Stomach (tissue), 9 donors: ENCODE results near the gene CMIP. TPM values are rescaled to one million over a fixed set of nuclear protein-coding genes. Genes with fewer than 3 reads are reported as not detected.

Source experiments
- DNase-seq, 2 donors: peaks; one replicate each; pipeline versions ENCODE4 v3.0.0 to v3.0.0-alpha.2; 2013 to 2019
- H3K27ac ChIP-seq, 5 donors: fragments of 200-600 bp in 4 of 5; sonication (generic) in 4 of 5; one replicate each; pipeline ENCODE4 v1.5.1; 2013 to 2019; ENCODE audit warnings: mild to moderate bottlenecking in 1 of 5, moderate library complexity in 1 of 5
- H3K27me3 ChIP-seq, 3 donors: fragments of 200-600 bp; sonication (generic); one replicate each; pipeline ENCODE4 v1.5.1; 2017 to 2019; ENCODE audit warnings: mixed run types in 1 of 3
- H3K36me3 ChIP-seq, 4 donors: fragments of 200-600 bp; sonication (generic); 1 replicate in 3 of 4; 2 replicates in 1 of 4; pipeline ENCODE4 v1.5.1; 2016 to 2019
- H3K4me1 ChIP-seq, 4 donors: fragments of 200-600 bp; sonication (generic); one replicate each; pipeline ENCODE4 v1.5.1; 2016 to 2019
- H3K4me3 ChIP-seq, 4 donors: fragments of 200-600 bp; sonication (generic) in 3 of 4; one replicate each; pipeline ENCODE4 v1.5.1; 2016 to 2019; ENCODE audit warnings: mild to moderate bottlenecking in 1 of 4
- H3K9me3 ChIP-seq, 4 donors: fragments of 200-600 bp; sonication (generic); one replicate each; pipeline ENCODE4 v1.5.1; 2016 to 2019
- EP300 ChIP-seq: sonication (generic); formaldehyde crosslinking; IDR thresholded peaks from one replicate; pipeline ENCODE4 v1.6.1; 2017; ENCODE audit warnings: antibody characterized with exemption
- POLR2A ChIP-seq, 4 donors: fragments of 450-650 bp; IDR thresholded peaks; one replicate each; pipeline ENCODE4 v1.6.1; 2016; ENCODE audit warnings: antibody characterized with exemption in 4 of 4, control low read depth in 2 of 4, mild to moderate bottlenecking in 1 of 4, moderate library complexity in 1 of 4
- POLR2AphosphoS5 ChIP-seq, 3 donors: sonication (generic); formaldehyde crosslinking; IDR thresholded peaks; one replicate each; pipeline ENCODE4 v1.6.1; 2016; ENCODE audit warnings: antibody characterized with exemption in 3 of 3
- WGBS, 5 donors: extraction: QIAGEN DNeasy Blood & Tissue Kit in 3 of 5; methylation state at CpG; one replicate each; pipeline versions ENCODE4 v1.1.5 to v1.1.7; 2013 to 2018; 5-methylcytosine and 5-hydroxymethylcytosine counted together
- intact Hi-C: fragments of 100-400 bp; cut with DNase I; formaldehyde crosslinking; loops from one replicate; pipeline ENCODE4 v1.15.1; 2023; ENCODE audit warnings: low total_unique reads
- polyA plus RNA-seq, 3 donors: library from polyadenylated mRNA; stranded (reverse); fragments of 200-250 nt; gene quantifications; one replicate each; pipeline ENCODE4 v1.2.3, GENCODE V29; 2013
- total RNA-seq, 5 donors: library from RNA; depleted of rRNA; stranded (reverse); fragments of >200 nt; gene quantifications; one replicate each; pipeline versions ENCODE4 v1.1.0 to v1.2.3, GENCODE V29; 2014 to 2016
- TF ChIP-seq, protein P1 (sequence below), 7 experiments: fragments of 450-650 bp in 4 of 7; fragments of 200-600 bp in 3 of 7; sonication (generic) in 3 of 7; IDR thresholded peaks; one replicate each; pipeline ENCODE4 v1.5.1; 2016 to 2019; ENCODE audit warnings: antibody characterized with exemption in 7 of 7, control low read depth in 2 of 7, mild to moderate bottlenecking in 1 of 7
- donor health status: healthy with polysubstance abuse.
- donor health status: Bipolar disorder and iron deficiency.
- donor health status: healthy.

Gene CMIP
- total and polyA plus RNA-seq, 8 donors: 11.1 to 71.0 (median 31.2) TPM

DNA sequence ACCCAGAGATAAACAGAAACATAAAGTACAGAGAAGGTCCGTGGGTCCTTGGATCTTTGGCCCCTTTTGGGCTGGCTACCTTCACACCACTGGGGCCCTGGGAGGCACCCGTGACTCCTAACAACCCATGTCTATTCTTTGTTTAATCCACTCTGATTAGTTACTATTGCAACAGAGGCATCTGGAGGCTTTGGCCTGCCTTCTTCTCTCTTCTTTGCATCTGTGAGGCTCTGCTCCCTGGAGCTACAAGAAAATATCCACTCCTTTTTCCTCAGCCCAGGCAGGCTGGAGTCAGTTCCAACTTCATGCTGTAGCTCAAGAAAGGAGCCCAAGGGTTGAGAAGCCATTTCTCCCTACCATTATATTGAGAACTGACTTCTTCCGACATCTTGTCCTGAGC lies 9.5 kb upstream of the CMIP start:
- Histone ChIP-seq H3K27ac (no peak overlapping the region), H3K9me3 (no peaks in the 10 kb centered on the region), H3K27me3 (no peaks in the 10 kb centered on the region), H3K36me3 (no peaks in the 10 kb centered on the region), H3K4me1 (peaks cover 0 to 6% (median 0%) of the 10 kb centered on the region in 4 donors), H3K4me3 (no peak overlapping the region)
- WGBS, 5 donors: 69 to 80% (median 76%) methylated on average over 3 of the region's 3 CpGs
- TF ChIP-seq POLR2AphosphoS5 (IDR thresholded peaks at IDR 0.05) (no peak), EP300 (no peak)
- no peak for DNase-seq
- intact Hi-C loops: no loop called here

DNA sequence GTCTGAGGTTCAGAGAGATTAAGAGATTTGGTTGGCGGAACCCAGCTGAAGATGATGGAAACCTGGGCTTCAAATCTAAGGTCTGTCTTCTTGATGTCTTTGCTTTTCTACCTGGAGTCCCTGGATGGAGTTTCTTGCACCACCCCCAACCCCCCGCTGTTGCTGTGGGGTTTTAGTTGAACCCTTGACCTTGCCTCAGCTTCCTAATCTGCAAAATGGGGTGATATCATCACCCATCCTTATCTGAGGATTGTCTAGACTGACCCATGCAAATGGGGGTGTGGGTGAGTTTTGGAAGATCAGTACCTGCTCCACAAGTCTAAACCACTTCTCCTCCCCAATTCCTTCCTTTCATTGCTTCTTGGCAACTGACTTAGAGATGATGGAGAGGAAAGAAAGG lies 9.0 kb upstream of the CMIP start:
- no peaks in the 10 kb centered on the region for H3K36me3 ChIP-seq
- no peak overlapping the region for H3K4me3 ChIP-seq
- peaks cover 0 to 8% (median 0%) of the 10 kb centered on the region in 4 donors for H3K4me1 ChIP-seq
- WGBS, 5 donors: 78 to 96% (median 87%) methylated on average over 2 of the region's 2 CpGs
- no peaks in the 10 kb centered on the region for H3K9me3 ChIP-seq
- intact Hi-C loops: no loop called here
- no peak for DNase-seq
- TF ChIP-seq EP300 (no peak), POLR2A (IDR thresholded peaks at IDR 0.05) (no peak), POLR2AphosphoS5 (IDR thresholded peaks at IDR 0.05) (no peak)
- TF ChIP-seq, protein P1, sequence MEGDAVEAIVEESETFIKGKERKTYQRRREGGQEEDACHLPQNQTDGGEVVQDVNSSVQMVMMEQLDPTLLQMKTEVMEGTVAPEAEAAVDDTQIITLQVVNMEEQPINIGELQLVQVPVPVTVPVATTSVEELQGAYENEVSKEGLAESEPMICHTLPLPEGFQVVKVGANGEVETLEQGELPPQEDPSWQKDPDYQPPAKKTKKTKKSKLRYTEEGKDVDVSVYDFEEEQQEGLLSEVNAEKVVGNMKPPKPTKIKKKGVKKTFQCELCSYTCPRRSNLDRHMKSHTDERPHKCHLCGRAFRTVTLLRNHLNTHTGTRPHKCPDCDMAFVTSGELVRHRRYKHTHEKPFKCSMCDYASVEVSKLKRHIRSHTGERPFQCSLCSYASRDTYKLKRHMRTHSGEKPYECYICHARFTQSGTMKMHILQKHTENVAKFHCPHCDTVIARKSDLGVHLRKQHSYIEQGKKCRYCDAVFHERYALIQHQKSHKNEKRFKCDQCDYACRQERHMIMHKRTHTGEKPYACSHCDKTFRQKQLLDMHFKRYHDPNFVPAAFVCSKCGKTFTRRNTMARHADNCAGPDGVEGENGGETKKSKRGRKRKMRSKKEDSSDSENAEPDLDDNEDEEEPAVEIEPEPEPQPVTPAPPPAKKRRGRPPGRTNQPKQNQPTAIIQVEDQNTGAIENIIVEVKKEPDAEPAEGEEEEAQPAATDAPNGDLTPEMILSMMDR (IDR thresholded peaks at IDR 0.05): no peak
- H3K27me3 ChIP-seq: no peaks in the 10 kb centered on the region
- no peak overlapping the region for H3K27ac ChIP-seq

DNA sequence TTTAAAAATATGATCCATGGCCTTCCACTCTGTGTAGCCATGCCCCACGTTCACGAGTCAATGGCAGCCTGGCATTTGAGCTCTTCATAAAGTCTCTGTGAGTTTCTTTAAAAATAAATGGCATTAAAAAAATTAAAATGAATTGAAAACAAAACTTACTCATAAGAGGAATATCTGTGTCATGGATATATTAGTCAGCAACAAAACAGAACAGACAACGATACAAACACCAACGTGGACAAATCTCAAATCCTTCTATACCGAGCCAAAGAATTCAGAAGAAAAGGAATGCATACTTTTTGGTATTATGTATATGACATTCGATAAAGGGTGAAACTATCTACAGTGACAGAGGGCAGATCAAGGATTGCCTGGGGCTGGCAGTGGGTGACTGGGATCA lies 8.2 kb upstream of the CMIP start:
- Histone ChIP-seq H3K9me3 (no peaks in the 10 kb centered on the region), H3K27ac (no peak overlapping the region), H3K36me3 (no peaks in the 10 kb centered on the region), H3K27me3 (no peaks in the 10 kb centered on the region), H3K4me1 (peaks cover 0 to 8% (median 0%) of the 10 kb centered on the region in 4 donors), H3K4me3 (no peak overlapping the region)
- TF ChIP-seq, protein P1 (IDR thresholded peaks at IDR 0.05): no peak
- TF ChIP-seq EP300 (no peak), POLR2A (IDR thresholded peaks at IDR 0.05) (no peak), POLR2AphosphoS5 (IDR thresholded peaks at IDR 0.05) (no peak)
- intact Hi-C loops: no loop called here
- no peak for DNase-seq
- WGBS, 5 donors: 84 to 94% (median 90%) methylated on average over 6 of the region's 6 CpGs

DNA sequence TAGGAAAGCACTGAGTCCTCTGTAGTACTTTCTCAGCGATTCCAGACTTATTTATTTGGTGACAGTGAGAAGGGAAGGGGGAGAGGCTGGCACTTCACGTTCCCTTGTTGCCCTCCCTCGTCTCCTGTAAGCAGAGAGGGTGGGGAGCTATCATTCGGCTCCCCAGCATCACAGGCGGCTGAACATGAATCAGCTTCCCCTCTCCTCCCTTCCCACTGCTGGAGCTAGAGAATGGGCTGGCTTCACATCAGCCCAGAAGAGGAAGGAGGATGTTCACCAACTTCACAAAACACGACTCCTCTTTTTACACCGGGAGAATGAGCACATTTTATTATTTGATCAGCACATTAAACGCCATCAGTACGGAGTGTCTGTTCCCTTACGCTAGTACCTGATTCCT lies 6.7 kb upstream of the CMIP start:
- Histone ChIP-seq H3K9me3 (no peaks in the 10 kb centered on the region), H3K4me1 (peaks cover 0 to 3% (median 0%) of the 10 kb centered on the region in 4 donors), H3K27me3 (no peaks in the 10 kb centered on the region), H3K27ac (no peak overlapping the region), H3K4me3 (no peak overlapping the region), H3K36me3 (no peaks in the 10 kb centered on the region)
- no peak for DNase-seq
- TF ChIP-seq, protein P1 (IDR thresholded peaks at IDR 0.05): no peak
- TF ChIP-seq EP300 (no peak), POLR2AphosphoS5 (IDR thresholded peaks at IDR 0.05) (no peak), POLR2A (IDR thresholded peaks at IDR 0.05) (no peak)
- intact Hi-C loops: no loop called here
- 47 to 56% (median 52%) methylated on average over 10 of the region's 10 CpGs for WGBS, 5 donors

DNA sequence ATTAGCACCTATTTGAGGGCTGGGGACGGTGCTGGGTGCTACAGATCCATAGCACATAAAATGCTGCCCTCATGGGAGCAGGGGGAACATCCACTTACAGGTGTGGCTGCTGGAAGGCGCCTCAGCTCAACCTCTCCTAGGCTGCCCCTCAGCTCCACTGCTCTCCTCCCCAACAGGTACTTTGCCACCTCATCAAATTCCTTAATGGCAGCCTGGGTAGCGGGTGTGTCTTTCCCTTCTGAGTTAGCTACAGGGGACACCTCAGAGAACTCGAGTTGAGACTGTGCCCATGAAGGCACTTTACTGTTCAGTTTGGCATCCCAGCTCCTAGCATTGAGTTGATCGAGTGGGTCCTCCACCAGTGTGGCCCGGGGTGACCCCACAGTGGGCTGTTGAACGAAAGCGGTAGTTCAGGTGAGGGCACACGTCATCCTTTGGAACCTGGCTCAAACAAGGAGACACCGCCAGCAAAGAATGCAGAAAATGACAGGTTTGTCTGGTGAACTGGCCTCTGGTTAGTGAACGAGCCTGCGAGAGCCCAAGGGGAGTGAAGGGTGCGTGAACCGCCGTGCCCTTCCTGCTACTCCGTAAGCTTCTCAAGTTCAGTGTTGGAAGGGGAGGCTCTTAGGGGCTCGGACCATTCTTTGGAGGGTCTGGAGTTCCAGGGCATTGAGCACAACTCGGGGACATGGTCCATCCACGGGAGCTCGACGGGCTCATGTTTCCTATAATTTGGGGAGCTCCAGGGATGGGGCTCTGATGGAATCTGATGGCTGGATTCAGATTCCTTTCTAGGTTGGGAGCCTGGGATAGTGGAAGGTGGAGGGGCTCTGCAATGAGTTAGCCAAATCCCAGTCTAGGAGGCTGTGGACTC lies 3.5 kb upstream of the CMIP start:
- Histone ChIP-seq H3K36me3 (no peaks in the 10 kb centered on the region), H3K27ac (peak overlapping the region in 1 of 5 donors; percentile 14), H3K27me3 (no peaks in the 10 kb centered on the region), H3K4me3 (no peak overlapping the region), H3K9me3 (no peaks in the 10 kb centered on the region), H3K4me1 (peaks cover 0 to 21% (median 14%) of the 10 kb centered on the region in 4 donors)
- TF ChIP-seq EP300: no peak
- no peak for TF ChIP-seq POLR2AphosphoS5 (IDR thresholded peaks at IDR 0.05)
- no peak for TF ChIP-seq POLR2A (IDR thresholded peaks at IDR 0.05)
- TF ChIP-seq, protein P1 (IDR thresholded peaks at IDR 0.05): no peak
- intact Hi-C loops: no loop called here
- DNase-seq: no peak
- WGBS, 5 donors: 72 to 81% (median 77%) methylated on average over 20 to 21 of the region's 21 CpGs
